ENCODE data around the gene RAB36.
A peak's percentile ranks its signal among the peaks of the same experiment; 100 is the strongest.

Gene RAB36

GRCh38 chr22:23161029-23161428, 15.8 kb downstream of the RAB36 start:
- DNase-seq: no peak

GRCh38 chr22:23161574-23161973, 16.3 kb downstream of the RAB36 start:
- no peak for DNase-seq

- DNase-seq: no peak
Measured at GRCh38 chr22:23163665-23164064, 18.4 kb downstream of the RAB36 start.

- no peak for DNase-seq
Measured at GRCh38 chr22:23164091-23164490, 18.8 kb downstream of the RAB36 start.

- DNase-seq: no peak
Measured at GRCh38 chr22:23166042-23166831, 21.0 kb downstream of the RAB36 start.

GRCh38 chr22:23166841-23167616, 21.8 kb downstream of the RAB36 start:
- no peak for DNase-seq

- no peak for DNase-seq
Measured at GRCh38 chr22:23168391-23169042, 23.2 kb downstream of the RAB36 start.

GRCh38 chr22:23169043-23169406, 23.7 kb downstream of the RAB36 start:
- no peak for DNase-seq

GRCh38 chr22:23175817-23176644, 30.8 kb downstream of the RAB36 start:
- no peak for DNase-seq

- no peak for DNase-seq
Measured at GRCh38 chr22:23176645-23177027, 31.4 kb downstream of the RAB36 start.

- DNase-seq: no peak
Measured at GRCh38 chr22:23177197-23177596, 31.9 kb downstream of the RAB36 start.

- DNase-seq: peak in 1 of 2 experiments; percentile 34
Measured at GRCh38 chr22:23178512-23179254, 33.4 kb downstream of the RAB36 start.

- no peak for DNase-seq
Measured at GRCh38 chr22:23179381-23180299, 34.4 kb downstream of the RAB36 start.

GRCh38 chr22:23180301-23180892, 35.1 kb downstream of the RAB36 start, which contains the start of gene BCR:
Gene BCR (plus strand): TSS chr22:23180509. CDS start chr22:23180961, 452 bp downstream.
- peak in 1 of 2 experiments; percentile 30 for DNase-seq

- no peak for DNase-seq
Measured at GRCh38 chr22:23180893-23181720, 35.8 kb downstream of the RAB36 start.

- DNase-seq: no peak
Measured at GRCh38 chr22:23181721-23182308, 36.5 kb downstream of the RAB36 start.

- DNase-seq: no peak
Measured at GRCh38 chr22:23182309-23183060, 37.2 kb downstream of the RAB36 start.

GRCh38 chr22:23183061-23183698, 37.9 kb downstream of the RAB36 start:
- no peak for DNase-seq

All from SW 1271 (cell line).